Measurements from ENCODE around the gene CLVS2.

- TF ChIP-seq CTCF (IDR thresholded peaks at IDR 0.05), result no peak
- TF ChIP-seq POLR2A (IDR thresholded peaks at IDR 0.05), result no peak
Measured at GRCh38 chr6:123044341-123044860, 48.4 kb downstream of the CLVS2 start.

Data from Peyer's patch (tissue), 4 donors.